ENCODE data around the gene DCBLD2.
A peak's percentile ranks its signal among the peaks of the same experiment; 100 is the strongest.

The DCBLD2 gene

DNA sequence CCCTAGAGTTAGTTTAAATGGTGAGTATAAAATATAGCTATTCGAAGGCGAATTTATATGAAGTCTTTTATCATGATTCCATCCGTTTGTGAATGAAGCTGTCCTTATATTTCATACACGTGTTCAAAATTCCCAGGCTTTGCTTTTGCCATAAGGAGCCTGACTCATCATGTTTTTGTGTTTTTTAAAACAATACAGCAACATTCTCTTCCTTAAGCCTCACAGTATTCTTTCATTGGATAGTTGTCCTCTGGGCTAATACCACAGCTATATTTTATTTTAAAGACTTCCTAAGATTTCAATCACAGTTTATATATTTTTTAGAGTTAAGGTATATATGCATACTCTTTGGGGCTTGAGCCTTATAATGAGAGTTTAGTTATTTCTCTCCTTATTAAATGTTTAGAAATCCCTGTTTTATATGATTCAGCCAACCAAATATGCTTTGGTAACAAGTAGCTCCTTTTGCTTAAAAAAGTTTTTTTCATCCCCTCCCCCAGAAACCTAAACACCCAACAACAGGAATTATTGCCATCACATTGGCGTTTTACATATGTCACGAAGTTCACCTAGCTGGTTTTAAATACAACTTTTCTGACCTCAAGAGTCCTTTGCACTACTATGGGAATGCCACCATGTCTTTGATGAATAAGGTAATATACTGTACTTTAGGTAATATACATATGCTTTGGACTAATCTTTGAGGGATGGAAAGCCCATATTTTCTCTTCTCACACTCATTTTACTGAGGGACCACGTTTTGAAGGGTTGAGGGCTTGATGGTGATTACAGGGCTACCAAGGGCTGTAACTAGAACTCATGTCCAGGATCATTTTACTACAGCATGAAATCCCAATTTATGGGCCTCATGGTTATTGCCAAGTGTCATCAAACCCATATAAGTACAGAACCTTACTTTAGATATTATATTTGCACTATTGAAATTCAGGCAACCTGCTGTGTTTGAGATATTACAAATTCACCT lies 109.9 kb downstream of the DCBLD2 start:
- DNase-seq (ENCODE audit: low spot score): no peak

GRCh38 chr3:98788651-98789050 lies 112.8 kb downstream of the DCBLD2 start:
- no peak for DNase-seq (ENCODE audit: low spot score)

GRCh38 chr3:98787181-98787580 lies 114.3 kb downstream of the DCBLD2 start:
- DNase-seq (ENCODE audit: low spot score): no peak

DNA sequence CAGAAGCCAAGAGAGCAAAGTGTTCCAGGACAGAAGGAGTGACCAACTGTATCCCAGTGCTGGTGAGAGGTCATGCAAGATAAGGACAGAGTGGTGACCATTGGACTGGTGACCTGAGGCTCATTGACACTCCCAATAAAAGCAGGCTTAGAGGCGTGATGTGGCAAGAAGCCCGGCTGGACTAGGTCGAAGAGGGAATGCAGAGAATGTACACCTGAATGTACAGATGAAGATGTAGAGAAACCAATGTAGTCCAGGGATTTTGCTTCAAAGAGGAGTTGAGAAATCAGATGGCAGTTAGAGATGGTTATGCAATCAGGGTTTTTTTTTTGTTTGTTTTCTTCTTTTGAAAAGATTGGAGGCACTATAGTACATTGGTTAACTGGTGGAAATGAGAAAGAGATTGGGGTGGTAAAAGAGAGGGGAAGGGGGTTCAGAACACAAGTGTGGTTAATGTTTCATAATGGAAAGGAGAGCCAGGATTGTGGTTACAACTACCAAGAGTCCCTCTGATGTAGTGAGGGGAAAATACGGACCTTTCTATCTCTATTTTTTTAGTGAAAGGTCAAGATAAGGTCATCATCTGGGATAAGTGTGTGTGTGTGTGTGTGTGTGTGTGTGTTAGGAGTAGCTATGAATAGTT lies 115.0 kb downstream of the DCBLD2 start:
- no peak for DNase-seq (ENCODE audit: low spot score)

DNA sequence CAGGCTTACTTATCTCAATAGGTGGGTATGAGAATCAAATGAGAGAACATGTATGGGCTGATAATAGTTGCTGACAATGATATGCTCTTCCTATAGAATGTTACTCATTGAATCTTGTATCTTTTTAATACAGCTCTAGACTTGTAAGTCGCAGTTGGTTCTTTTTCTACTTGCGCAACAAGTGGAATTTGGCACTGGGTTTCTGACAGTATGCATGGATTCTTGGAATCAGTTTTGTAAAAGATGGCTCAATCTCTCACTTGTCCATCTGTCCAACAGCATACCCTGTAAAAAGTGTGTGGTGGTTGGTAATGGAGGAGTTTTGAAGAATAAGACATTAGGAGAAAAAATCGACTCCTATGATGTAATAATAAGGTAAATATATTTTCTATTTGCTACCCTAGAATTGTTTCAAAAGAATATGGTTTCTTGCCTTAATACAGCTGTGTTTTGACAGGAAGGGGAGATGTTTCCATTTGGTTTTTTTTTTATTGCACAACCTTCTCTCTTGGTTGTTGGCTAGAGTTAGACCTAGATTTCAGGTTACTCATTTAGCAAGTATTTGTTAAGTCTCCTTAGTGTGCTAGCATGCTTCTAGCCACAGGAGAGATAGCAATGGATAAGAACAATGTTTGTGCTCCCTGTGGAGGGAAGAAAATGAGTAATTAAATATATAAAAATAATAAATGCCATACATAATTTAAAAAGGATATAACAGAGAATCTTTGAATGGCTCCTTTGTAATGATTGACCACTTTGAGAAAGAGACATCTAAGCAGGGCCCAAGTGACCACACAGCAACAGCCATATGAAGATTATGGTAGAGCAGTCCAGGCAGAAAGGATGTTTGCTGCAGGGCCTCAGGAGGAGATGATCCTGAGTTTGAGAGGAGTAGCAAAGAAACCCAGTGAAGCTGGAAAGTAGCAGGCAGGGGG lies 116.6 kb downstream of the DCBLD2 start:
- DNase-seq (ENCODE audit: low spot score): no peak

DNA sequence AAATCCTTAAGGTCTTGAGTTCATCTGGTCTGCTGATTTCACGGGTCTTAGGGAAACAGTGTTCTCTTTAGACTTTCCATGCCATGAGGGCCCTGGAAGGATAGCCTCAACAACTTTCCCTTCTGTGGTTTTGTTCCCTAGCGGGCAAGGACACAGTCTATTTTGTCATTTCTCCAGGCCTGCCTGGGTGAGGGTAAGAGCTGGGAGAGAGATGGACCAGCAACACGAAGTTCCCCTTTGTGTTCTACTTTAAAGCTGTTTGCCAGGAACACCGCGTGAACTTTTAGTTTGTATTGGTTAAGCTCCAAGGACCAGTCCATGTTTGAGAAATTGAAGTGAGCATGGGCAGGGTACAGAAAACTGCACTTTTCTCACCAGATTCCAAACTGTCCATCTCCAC lies 117.5 kb downstream of the DCBLD2 start:
- no peak for DNase-seq (ENCODE audit: low spot score)

- no peak for DNase-seq (ENCODE audit: low spot score)
These were observed 118.5 kb downstream of the DCBLD2 start for GRCh38 chr3:98782824-98783500.

- no peak for DNase-seq (ENCODE audit: low spot score)
These were observed 121.2 kb downstream of the DCBLD2 start for GRCh38 chr3:98780343-98780742.

DNA sequence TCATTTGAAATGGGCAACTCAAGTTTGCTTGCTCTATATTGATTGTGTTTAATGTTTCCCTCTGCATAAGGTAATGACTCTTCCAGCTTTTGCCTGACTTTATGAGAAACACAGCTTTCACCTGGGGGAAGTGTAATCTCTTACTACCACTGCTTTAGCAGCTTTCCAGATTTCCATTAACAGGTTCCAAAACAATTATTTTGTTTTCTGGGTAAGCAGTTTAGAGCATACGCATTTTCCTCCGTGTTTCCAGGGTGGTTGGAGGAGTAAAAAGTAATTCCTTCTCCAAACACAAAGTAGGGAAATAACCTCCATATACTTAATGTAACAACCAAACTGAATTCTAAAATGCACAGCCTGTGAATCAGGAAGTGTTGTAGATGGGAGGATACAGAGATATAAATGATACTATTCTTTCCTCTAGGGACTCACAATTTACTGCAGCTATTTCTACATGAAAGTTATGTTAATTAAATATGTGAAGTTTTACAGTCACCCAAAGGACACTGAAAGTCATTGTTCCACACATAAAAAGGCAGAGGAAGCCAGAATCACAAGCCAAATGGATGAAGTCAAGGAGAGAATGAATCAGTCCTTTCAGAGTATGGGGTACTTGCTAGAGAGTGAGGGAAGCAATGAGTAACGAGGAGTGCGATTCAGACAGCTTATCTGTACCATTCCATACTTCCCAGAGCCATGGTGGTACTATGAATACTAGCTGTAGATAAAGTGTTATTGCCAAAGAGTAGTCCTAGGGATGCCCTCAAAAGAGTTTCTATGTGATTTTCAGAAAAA lies 121.8 kb downstream of the DCBLD2 start:
- peak; percentile 22 for DNase-seq (ENCODE audit: low spot score)

DNA sequence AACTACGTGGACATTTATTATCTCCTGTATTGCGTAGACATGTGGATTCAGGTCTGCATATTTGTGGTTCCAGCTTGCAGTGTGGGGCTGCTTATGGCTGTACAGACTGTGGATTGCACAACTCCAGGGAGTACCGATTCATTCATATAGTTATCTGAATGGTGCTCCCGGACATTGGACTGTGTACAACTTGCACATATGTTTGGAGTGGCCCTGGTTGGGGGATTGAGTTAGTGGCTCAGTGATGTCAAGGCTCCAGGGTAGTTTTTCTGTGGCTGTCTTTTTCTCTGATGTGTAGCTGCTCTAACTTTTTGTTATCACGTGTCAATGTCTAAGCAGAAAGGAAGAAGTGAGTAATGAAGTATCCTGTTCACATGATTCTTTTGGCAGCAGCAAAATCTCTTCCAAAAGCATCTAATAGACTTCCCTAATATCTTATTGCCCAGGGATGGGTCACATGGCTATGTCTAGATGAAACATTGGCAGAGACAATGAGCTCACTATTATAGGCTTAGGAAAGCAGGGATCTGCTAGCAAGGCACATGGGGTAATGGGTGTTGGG lies 122.6 kb downstream of the DCBLD2 start:
- peak; percentile 40 for DNase-seq (ENCODE audit: low spot score)

- no peak for DNase-seq (ENCODE audit: low spot score)
These were observed 123.1 kb downstream of the DCBLD2 start for GRCh38 chr3:98778383-98778782.

- DNase-seq (ENCODE audit: low spot score): no peak
These were observed 123.7 kb downstream of the DCBLD2 start for GRCh38 chr3:98777801-98778220.

DNA sequence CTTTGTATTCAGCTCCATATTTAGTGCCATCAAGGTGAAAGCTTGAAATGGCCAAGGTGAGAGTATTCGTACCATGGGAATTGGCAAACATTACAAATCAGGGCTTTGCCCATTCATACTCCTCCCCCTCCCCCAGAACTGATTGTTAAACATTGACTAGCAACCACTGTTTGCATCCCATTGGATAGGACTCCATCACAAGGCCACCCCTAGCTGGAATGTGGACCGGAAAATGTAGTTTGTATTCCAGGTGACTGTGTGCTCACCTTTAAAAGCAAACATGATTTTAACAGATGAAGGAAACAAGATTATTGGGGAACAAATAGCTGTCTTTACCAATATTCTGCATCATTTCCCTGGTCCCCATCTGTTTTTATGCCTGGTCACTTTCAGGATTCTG lies 124.2 kb downstream of the DCBLD2 start:
- no peak for DNase-seq (ENCODE audit: low spot score)

- no peak for DNase-seq (ENCODE audit: low spot score)
These were observed 125.4 kb downstream of the DCBLD2 start for GRCh38 chr3:98776140-98776493.

- no peak for DNase-seq (ENCODE audit: low spot score)
These were observed 125.9 kb downstream of the DCBLD2 start for GRCh38 chr3:98775459-98776139.

DNA sequence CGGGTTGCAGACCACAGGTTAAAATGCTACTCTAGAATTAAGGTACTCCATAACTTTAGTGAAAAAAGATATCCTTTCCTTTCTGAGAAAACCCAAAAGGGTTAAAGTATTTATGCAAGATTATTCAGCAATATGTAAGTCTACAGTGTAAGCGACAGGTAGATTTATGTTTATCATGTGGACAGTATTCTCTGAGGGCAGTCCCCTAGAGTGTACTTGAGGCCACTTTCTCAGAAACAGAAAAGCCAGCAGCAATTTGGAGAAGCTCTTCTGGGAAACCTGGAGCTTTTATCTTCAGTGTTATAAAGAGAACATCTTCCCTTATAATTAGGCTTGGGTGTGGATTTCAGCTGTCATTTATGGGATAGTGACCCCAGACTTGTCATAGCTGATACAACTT lies 129.5 kb downstream of the DCBLD2 start:
- no peak for DNase-seq (ENCODE audit: low spot score)

- no peak for DNase-seq (ENCODE audit: low spot score)
These were observed 131.0 kb downstream of the DCBLD2 start for GRCh38 chr3:98770261-98771039.

- DNase-seq (ENCODE audit: low spot score): no peak
These were observed 132.0 kb downstream of the DCBLD2 start for GRCh38 chr3:98769448-98769847.

- no peak for DNase-seq (ENCODE audit: low spot score)
These were observed 132.5 kb downstream of the DCBLD2 start for GRCh38 chr3:98768961-98769360.

All from RKO (cell line).